GM11168 (cell line): ENCODE data around the gene TRMU.

Experiments
- in situ Hi-C: fragments of 300-500 bp; cut with MboI; formaldehyde crosslinking; loops from one replicate; pipeline ENCODE4 v1.12.0; 2022; ENCODE audit warnings: low sequenced_read_pairs; ENCODE audit not compliant: unreplicated experiment

Gene TRMU

DNA sequence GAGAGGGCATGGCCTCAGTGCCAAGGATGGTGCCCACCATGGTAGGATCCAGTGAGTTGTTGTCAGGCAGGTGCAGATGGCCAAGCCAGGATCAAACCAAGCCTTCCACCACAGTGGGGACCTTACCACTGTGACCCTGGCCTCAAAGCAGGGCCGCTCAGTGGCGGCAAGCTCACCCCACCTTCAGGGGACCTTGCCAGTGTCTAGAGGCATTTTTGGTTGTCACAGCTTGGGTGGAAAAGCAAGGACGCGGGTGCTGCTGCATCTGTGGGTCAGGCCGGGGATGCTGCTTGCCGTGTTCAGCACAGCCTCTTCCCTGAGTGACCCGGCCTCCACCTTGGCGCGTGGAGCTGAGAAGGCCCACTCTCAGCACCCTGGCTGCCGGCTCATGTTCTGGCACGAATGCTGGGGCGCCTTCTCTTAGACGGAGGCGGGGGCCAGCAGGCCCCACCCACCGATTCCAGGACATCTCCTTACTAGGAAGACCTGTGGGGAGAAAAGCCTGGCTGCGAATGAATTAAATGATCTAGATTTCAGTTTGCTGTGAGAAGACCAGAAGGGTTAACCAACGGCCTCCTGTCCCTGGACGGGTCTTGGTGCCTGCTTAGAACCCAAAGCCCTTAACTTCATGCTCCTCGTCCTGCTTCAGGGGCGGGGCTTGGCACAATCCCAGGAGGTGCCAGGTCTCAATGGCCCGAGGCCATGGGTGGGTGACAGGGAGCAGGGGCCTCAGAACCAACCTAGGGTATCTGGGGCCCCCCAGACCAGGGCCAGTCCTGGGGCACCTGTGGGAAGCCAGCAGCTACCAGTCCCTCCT is 18.9 kb downstream of the TRMU start:
- in situ Hi-C loops = no loop called here

GRCh38 chr22:46354993-46355305 is 19.4 kb downstream of the TRMU start:
- in situ Hi-C loops = no loop called here

DNA sequence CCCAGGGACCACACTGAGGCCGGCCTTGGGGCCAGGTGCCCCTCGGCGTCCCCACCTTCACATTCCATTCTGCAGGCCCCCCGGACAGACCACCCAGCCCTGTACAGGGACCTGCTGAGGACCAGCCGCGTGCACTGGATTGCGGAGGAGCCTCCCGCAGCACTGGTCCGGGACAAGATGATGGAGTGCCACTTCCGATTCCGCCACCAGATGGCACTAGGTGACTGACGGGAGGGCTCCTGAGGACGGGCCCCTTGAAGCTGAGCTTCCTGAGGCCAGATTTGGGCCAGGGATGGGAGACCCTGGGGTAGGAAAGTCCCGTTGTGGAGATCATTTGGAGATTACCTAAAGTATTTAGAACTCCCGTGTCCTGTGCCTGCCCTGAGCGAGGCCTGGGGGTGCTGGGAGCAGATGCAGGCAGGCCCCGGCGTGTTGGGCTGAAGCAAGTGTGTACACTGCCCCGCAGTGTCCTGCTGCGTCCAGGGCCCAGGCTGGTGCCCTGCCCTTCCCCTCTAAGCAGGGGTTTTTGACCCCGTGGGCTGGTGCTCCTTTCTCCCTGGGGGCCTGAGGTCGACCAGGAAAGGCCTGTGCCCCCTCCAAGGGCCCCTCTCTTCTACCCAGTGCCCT is 20.0 kb downstream of the TRMU start:
- in situ Hi-C loops = no loop called here

DNA sequence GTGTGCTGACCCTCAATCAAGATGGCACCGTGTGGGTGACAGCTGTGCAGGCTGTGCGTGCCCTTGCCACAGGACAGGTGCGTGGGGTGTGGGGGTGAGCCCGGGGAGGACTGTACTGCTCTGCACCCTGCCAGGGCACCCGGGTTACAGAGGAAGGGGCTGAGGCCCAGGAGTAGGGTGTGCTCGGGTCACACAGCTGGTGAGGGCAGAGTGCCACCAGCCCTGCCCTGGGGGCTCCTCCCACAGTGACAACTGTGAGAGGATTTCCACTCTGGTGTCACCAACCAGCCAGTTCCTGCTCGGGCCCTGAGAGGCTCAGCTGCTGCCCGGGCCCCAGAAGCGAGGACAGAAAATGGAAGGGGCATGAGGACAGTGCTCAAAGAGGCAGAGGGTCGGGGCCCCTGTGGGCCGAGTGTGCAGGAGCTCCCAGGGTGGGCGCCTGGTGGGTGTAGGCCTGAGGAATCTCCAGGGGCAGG is 20.5 kb downstream of the TRMU start:
- in situ Hi-C loops = no loop called here

DNA sequence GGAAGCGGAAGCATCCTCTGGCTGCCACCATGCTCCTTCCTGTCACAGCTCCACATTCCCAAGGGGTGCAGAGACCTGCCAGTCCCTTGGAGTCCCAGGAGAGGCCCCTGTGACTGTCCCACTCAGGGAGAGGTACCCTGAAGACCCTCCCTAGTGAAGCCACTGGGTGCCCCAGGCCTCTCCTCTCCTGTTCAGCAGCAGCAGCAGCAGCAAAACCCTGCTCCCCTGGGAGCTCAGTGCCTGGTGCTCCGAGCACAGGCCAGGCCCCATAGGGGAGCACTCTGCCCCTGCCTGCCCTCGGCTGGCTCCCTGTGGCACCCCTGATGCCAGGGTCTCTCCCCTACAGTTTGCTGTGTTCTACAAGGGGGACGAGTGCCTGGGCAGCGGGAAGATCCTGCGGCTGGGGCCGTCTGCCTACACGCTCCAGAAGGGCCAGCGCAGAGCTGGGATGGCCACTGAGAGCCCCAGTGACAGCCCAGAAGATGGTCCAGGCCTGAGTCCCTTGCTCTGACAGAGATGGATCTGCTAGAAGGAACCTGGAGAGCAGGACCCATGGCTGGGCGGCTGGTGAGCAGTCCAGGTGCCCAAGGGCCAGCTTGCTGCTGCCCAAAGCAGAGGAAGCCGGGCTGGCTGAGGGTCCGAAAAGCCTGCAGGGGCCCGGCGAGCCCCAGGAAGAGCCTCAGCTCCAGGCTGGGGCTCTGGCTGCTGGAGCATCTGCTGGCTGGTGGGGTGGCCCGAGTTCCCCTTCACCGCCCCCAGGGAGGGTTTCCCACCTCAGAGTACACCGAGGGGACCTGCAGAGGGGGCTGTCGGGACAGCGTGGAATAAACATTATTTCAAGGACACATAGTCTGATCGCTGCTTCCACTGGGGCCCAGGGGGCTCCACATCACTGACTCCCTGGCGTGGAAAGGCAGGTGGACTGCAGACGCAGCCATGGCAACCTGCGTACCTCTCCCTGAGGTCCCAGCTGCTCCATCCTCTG is 21.3 kb downstream of the TRMU start:
- in situ Hi-C loops = no loop called here

- in situ Hi-C loops = no loop called here
Observed at GRCh38 chr22:46357711-46358520, 22.4 kb downstream of the TRMU start.

DNA sequence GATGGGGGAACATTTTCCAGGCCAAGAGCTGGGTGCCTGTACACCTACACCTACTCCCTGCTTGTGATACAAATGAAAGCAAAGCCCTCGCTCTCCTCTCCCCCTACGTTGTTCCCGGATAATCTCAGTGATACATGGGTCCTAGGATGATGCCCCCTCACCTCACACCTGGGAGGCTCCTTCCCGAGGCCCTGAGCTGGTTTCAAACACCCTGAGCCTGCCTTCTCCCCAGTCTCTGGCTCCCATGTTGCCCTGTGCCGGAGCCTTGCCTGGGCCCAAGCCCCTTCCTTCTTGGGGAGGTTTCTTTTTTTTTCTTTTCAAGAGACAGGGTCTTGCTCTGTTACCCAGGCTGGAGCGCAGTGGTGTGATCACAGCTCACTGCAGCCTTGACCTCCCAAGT is 23.3 kb downstream of the TRMU start:
- in situ Hi-C loops = no loop called here

GRCh38 chr22:46359362-46359761 is 23.8 kb downstream of the TRMU start:
- in situ Hi-C loops = no loop called here

DNA sequence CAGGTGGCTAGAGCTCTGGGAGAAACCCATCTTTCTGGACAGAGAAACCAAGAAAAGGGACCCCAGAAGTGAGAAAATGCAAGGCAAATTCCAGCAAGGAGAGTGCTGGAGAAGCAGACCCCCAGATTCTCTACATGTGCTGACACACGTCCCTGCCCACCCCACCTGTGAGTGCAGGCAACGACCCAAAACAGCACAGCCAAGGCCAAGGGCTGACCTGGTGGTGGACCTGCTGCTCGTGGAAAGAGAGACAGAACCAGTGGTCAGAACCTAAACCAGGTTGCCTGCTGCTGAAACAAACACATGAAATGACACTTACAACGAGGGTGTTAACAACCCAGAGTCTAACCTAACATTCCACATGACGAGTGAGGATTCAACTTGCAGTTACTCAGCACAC is 24.6 kb downstream of the TRMU start:
- in situ Hi-C loops = no loop called here

DNA sequence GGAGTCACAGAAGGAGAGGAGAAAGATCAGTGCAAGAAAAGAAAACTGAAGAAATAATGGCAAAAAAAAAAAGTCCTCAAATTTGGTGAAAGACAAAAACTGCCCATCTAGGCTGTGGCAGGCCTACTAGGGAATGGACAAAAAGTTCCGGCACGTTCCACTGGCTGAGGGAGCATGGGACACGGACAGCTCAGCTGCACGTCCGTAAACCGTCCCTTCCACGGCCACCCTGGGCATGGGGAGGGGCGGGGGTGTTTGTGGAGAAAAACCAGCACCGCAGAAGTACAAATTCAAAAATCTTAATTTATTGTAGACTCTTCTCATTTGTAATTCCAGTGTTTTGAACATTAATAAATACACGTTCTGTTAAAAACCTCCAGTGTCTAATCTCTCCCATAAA is 25.4 kb downstream of the TRMU start:
- in situ Hi-C loops = no loop called here

DNA sequence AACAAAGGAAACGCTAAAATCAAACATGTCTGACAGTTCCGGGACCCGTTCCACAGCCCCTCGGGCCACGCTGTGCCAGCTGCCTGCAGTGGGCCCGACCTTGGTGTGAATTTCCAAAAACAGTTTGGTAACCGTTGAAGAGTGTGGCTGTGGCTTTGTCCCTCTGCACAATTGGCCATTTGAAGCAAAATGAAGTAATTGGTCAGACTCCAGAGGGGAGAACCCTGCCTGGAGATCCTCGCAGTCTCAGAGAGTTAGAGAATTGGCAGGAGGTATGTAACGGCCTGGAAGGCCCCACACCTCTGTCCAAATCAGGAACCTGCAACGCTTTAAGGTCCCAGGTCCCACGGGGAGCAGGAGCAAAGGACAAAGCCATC is 26.3 kb downstream of the TRMU start:
- in situ Hi-C loops = no loop called here

GRCh38 chr22:46362203-46362933 is 26.9 kb downstream of the TRMU start:
- in situ Hi-C loops = no loop called here

DNA sequence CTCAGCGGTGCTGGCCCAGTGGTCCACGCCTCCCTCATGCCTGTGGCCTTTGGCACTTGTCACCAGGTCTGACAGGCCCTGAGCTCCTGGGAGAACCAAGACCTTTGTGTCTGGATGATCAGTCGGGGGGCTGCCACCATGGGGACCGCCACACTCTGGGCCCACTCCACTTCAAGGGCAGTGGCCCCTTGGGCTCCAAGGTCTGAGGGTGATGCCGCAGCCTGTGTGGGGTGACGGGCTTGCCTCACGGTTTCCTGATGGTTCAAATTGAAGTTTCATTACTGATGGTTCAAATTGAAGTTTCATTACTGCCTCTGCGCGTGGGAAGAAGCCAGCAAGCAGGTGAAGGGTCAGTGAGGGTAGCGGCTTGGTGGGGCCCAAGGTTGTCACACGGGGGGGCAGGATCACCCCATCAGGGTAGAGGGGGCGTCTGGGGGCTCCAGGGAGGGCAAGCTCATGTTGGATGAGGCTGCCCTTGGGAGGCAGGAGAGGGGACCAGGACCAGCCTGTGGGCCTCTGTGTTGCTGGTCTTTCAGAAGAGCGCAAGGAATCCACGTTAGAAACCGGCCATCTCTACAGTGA is 27.5 kb downstream of the TRMU start:
- in situ Hi-C loops = no loop called here

DNA sequence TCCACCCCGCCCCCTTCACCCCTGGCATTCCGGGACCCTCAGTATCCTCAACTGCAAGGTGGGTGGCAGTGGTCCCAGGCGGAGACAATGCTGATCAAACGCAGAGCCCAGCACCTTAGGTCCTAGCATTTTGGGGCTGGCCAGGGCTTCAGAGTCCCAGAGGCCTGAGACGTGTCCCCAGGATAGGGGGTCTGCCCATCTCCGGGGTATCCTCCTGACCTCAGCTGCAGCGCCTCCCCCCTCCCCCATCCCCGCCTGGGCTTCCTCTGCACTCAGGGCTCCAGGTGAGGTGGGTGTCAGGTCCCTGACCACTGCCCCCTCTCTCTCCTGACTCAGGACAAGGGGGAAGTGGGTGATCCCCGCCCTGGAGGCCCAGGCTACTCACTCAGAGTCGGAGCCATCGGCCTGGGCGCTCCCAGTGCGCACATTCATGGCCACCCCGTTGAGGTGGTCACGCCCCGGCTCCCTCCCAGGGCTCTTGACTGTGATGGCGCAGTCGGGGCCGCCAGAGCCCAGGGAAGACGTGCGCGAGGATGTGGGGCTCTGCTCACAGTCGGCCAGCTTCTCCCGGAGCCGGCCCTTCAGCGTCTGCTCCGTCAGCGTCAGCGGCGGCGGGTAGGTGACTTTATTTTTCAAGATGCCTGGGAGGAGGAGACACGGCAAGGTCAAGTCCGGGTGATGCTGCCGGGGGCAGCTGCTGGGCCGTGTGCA is 28.3 kb downstream of the TRMU start:
- in situ Hi-C loops = no loop called here

DNA sequence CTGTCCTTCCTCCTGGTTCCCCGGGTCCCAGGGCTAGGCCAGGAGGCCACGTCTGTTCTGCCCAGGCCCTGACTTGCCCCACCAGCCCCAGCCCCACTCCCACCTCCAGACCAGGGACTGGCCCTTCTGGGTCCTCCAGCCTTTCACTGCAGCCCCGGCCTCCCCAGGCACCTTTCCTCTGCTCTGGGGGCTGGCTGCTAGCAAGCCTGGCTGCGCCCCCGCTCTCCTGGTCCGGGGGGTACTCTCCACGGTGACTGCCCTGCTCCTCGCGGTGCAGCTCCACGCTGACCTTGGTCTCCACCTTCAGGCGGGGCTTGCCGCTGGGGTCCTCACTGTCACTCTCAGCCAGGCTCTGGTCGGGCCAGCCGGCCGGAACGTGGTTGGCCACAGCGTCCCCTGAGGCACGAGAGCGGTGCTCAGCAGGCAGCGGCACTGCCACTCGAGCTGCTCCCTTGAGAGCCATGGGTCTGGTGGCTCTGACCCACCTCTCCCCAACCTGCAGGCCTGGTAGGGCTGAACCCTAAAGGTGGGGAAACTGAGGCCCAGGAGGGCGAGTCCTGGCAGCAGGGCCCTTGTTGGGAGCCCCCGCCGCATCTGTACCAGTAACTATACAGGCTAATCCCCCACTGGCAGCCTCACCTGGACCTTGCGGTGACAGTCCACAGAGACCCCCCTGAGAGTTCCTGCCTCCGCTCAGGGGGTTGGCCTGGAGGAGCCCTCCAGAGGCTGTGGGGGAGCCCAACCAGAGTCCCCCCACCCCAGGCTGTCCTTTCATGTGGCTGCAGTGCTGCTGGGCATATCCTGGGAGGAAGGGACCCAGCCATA is 29.0 kb downstream of the TRMU start:
- in situ Hi-C loops = loop anchor here (5.0 kb wide), 1 partner anchor 168 kb away; no protein-coding TSS in a partner anchor

DNA sequence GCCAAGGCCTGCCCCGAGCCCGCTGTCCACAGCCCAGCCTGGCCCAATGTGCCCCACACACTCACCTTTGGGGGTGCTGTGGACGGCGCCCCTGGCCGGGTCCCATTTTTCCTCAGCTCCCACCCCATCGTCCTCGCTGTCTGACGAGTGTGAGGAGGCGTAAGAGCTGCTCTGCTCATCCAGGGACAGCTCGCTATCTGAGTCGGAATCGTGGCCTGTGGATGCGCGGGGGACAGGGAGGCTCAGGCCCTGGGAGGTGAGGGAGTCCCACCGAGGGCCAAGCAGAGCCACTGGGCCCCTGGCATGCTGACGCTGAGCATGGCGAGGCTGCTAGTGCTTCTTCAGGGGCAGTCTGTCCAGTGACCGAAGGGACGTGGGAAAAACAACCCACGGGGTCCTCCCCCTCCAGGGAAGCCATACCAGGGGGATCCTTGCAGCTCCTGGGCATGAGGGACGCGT is 29.7 kb downstream of the TRMU start:
- in situ Hi-C loops = loop anchor here (5.0 kb wide), 1 partner anchor 167 kb away; no protein-coding TSS in a partner anchor

DNA sequence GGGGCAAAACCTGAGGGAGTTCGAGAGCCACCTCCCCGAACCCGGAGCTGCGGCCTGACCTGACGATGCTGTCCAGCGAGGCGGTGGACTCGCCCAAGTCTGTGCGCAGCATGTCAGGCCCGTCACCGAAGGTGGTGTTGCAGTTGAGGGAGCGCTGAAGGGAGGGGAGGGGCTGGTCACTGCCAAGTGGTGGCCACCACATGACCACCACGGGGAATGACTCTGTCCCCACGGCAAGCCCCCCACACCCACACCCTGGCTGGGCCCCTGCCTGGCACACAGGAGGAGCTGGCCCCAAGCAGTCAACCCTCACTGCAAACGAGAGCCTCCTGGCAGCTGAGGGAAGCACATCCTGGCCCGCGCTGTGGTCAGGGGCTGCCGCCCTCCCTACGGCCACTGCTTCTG is 30.8 kb downstream of the TRMU start:
- in situ Hi-C loops = loop anchor here (5.0 kb wide), 1 partner anchor 166 kb away; no protein-coding TSS in a partner anchor
